Vagina (tissue), 2 donors: ENCODE measurements around the gene ARMC3.

Experiments
- CTCF ChIP-seq, 3 experiments: fragments of 450-650 bp in 2 of 3; fragments of 200-600 bp in 1 of 3; sonication (generic) in 1 of 3; IDR thresholded peaks; one replicate each; pipeline ENCODE4 v1.5.1; 2017 to 2019; ENCODE audit warnings: antibody characterized with exemption in 3 of 3, mild to moderate bottlenecking in 2 of 3, moderate library complexity in 2 of 3
- POLR2A ChIP-seq, 2 donors: fragments of 450-650 bp; IDR thresholded peaks; one replicate each; pipeline ENCODE4 v1.6.1; 2017; ENCODE audit warnings: antibody characterized with exemption in 2 of 2, mild to moderate bottlenecking in 2 of 2, moderate library complexity in 2 of 2
- POLR2AphosphoS5 ChIP-seq, 2 donors: sonication (generic); formaldehyde crosslinking; IDR thresholded peaks; one replicate each; pipeline ENCODE4 v1.9.0; 2017; ENCODE audit warnings: antibody characterized with exemption in 2 of 2, mild to moderate bottlenecking in 2 of 2, low read depth in 1 of 2; ENCODE audit not compliant: insufficient read depth in 1 of 2

GRCh38 chr10:22942437-22942836 is 14.6 kb downstream of the ARMC3 start:
- TF ChIP-seq POLR2A (IDR thresholded peaks at IDR 0.05) (no peak), CTCF (IDR thresholded peaks at IDR 0.05) (no peak), POLR2AphosphoS5 (IDR thresholded peaks at IDR 0.05; ENCODE audit: insufficient read depth in 1 of 2, low read depth in 1 of 2) (no peak)
